Measurements from ENCODE around the gene APOBR. TPM values are rescaled to one million over a fixed set of nuclear protein-coding genes. Genes with fewer than 3 reads are reported as not detected.
A peak's percentile ranks its signal among the peaks of the same experiment; 100 is the strongest.

Gene APOBR
- total and polyA plus RNA-seq, 2 of the 13 experiments (the other 11 are each of a cell fraction or from before 2014, with no cell fraction given): 0.03 TPM; not detected in 1

- TF ChIP-seq KLF13 (CRISPR knock-in tag; IDR thresholded peaks at IDR 0.05) (0 out of 2 replicates have a peak, but pooled peaks have one; percentile 63), FOXP4 (CRISPR knock-in tag; IDR thresholded peaks at IDR 0.05) (peak; percentile 20; the same call in 1 of the 2 replicates), ZNF598 (CRISPR knock-in tag; IDR thresholded peaks at IDR 0.05; ENCODE audit: borderline replicate concordance) (peak; percentile 70; the same call in 1 of the 2 replicates), TBX2 (CRISPR knock-in tag; IDR thresholded peaks at IDR 0.05; ENCODE audit: borderline replicate concordance) (0 out of 2 replicates have a peak, but pooled peaks have one; percentile 30), ZNF768 (CRISPR knock-in tag; IDR thresholded peaks at IDR 0.05) (peak; percentile 10; the same call in 1 of the 2 replicates), NFKBIZ (CRISPR knock-in tag; IDR thresholded peaks at IDR 0.05) (peak; percentile 19; the same call in 1 of the 2 replicates), ISL2 (CRISPR knock-in tag; IDR thresholded peaks at IDR 0.05) (0 out of 2 replicates have a peak, but pooled peaks have one; percentile 4), ZNF275 (CRISPR knock-in tag; IDR thresholded peaks at IDR 0.05; ENCODE audit: borderline replicate concordance) (0 out of 2 replicates have a peak, but pooled peaks have one; percentile 38), EP300 (IDR thresholded peaks at IDR 0.05; ENCODE audit: low read depth in 2 of 2, low read length in 2 of 2) (peak in 1 of 2 experiments; percentile 29; a peak in 1 of 4 replicates), EP300 (CRISPR knock-in tag; IDR thresholded peaks at IDR 0.05; ENCODE audit: borderline replicate concordance) (no peak), TEAD2 (CRISPR knock-in tag; IDR thresholded peaks at IDR 0.05) (no peak), ARHGAP35 (CRISPR knock-in tag; IDR thresholded peaks at IDR 0.05; ENCODE audit: borderline replicate concordance) (0 out of 2 replicates have a peak, but pooled peaks have one; percentile 7), SIN3A (IDR thresholded peaks at IDR 0.05; ENCODE audit: borderline replicate concordance, low read depth, low read length) (no peak), AHR (CRISPR knock-in tag; IDR thresholded peaks at IDR 0.05) (no peak; the same call in 1 of the 2 replicates), GFI1 (CRISPR knock-in tag; IDR thresholded peaks at IDR 0.05; ENCODE audit: borderline replicate concordance) (0 out of 2 replicates have a peak, but pooled peaks have one; percentile 41), ZNF615 (CRISPR knock-in tag; IDR thresholded peaks at IDR 0.05; ENCODE audit: borderline replicate concordance) (no peak), ZBTB21 (CRISPR knock-in tag; IDR thresholded peaks at IDR 0.05) (no peak), ATF1 (CRISPR knock-in tag; IDR thresholded peaks at IDR 0.05) (no peak)
- TF ChIP-seq, protein P1, sequence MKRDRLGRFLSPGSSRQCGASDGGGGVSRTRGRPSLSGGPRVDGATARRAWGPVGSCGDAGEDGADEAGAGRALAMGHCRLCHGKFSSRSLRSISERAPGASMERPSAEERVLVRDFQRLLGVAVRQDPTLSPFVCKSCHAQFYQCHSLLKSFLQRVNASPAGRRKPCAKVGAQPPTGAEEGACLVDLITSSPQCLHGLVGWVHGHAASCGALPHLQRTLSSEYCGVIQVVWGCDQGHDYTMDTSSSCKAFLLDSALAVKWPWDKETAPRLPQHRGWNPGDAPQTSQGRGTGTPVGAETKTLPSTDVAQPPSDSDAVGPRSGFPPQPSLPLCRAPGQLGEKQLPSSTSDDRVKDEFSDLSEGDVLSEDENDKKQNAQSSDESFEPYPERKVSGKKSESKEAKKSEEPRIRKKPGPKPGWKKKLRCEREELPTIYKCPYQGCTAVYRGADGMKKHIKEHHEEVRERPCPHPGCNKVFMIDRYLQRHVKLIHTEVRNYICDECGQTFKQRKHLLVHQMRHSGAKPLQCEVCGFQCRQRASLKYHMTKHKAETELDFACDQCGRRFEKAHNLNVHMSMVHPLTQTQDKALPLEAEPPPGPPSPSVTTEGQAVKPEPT (CRISPR knock-in tag; IDR thresholded peaks at IDR 0.05; ENCODE audit: low read depth): 0 out of 2 replicates have a peak, but pooled peaks have one; percentile 17
- TF ChIP-seq, protein P2, sequence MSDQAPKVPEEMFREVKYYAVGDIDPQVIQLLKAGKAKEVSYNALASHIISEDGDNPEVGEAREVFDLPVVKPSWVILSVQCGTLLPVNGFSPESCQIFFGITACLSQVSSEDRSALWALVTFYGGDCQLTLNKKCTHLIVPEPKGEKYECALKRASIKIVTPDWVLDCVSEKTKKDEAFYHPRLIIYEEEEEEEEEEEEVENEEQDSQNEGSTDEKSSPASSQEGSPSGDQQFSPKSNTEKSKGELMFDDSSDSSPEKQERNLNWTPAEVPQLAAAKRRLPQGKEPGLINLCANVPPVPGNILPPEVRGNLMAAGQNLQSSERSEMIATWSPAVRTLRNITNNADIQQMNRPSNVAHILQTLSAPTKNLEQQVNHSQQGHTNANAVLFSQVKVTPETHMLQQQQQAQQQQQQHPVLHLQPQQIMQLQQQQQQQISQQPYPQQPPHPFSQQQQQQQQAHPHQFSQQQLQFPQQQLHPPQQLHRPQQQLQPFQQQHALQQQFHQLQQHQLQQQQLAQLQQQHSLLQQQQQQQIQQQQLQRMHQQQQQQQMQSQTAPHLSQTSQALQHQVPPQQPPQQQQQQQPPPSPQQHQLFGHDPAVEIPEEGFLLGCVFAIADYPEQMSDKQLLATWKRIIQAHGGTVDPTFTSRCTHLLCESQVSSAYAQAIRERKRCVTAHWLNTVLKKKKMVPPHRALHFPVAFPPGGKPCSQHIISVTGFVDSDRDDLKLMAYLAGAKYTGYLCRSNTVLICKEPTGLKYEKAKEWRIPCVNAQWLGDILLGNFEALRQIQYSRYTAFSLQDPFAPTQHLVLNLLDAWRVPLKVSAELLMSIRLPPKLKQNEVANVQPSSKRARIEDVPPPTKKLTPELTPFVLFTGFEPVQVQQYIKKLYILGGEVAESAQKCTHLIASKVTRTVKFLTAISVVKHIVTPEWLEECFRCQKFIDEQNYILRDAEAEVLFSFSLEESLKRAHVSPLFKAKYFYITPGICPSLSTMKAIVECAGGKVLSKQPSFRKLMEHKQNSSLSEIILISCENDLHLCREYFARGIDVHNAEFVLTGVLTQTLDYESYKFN (CRISPR knock-in tag; conservative IDR thresholded peaks at IDR 0.05): peak; percentile 54; the same call in 1 of the 2 replicates
Measured at GRCh38 chr16:28491230-28491969, 3.0 kb upstream of the APOBR start (continued).

Data from HepG2 (cell line).